Stomach smooth muscle (tissue), 2 donors: Measurements from ENCODE around the gene CD84.
"Not testable (repeated sequence)": the region's sequence is repeated elsewhere in the genome, so short reads cannot be mapped to it uniquely, and the experiment has no call there.

ENCODE experiments used
- H3K27ac ChIP-seq: one replicate; pipeline ENCODE4 v1.7.0; 2013; ENCODE audit warnings: mild to moderate bottlenecking, low read length, inconsistent platforms
- H3K27me3 ChIP-seq, 2 donors: one replicate each; pipeline ENCODE4 v1.7.0; 2013; ENCODE audit warnings: low read length in 2 of 2; ENCODE audit not compliant: insufficient read depth in 2 of 2, control insufficient read depth in 1 of 2
- H3K36me3 ChIP-seq, 2 donors: one replicate each; pipeline ENCODE4 v1.7.0; 2013; ENCODE audit warnings: low read length in 2 of 2; ENCODE audit not compliant: control insufficient read depth in 2 of 2, insufficient read depth in 2 of 2
- H3K4me1 ChIP-seq: one replicate; pipeline ENCODE4 v1.7.0; 2013; ENCODE audit warnings: low read length; ENCODE audit not compliant: control insufficient read depth, insufficient read depth
- H3K4me3 ChIP-seq, 2 donors: one replicate each; pipeline ENCODE4 v1.7.0; 2013; ENCODE audit warnings: low read length in 2 of 2
- H3K9ac ChIP-seq, 2 donors: one replicate each; pipeline ENCODE4 v1.7.0; 2013; ENCODE audit warnings: low read length in 2 of 2, mild to moderate bottlenecking in 1 of 2
- H3K9me3 ChIP-seq, 2 donors: one replicate each; pipeline ENCODE4 v1.7.0; 2013; ENCODE audit warnings: low read length in 2 of 2; ENCODE audit not compliant: control insufficient read depth in 2 of 2
- donor health status: healthy.
- donor health status: Pancreatic carcinoma.

CD84 gene

GRCh38 chr1:160500321-160500990 lies 78.8 kb downstream of the CD84 start:
- Histone ChIP-seq H3K27me3 (no peaks in the 10 kb centered on the region), H3K36me3 (no peaks in the 10 kb centered on the region), H3K27ac (no peak overlapping the region), H3K9ac (no peak overlapping the region), H3K4me1 (no peaks in the 10 kb centered on the region), H3K9me3 (peaks cover 0 to 3% of the 10 kb centered on the region in 2 donors), H3K4me3 (no peak overlapping the region)

GRCh38 chr1:160499631-160500030 lies 79.7 kb downstream of the CD84 start:
- Histone ChIP-seq H3K27me3 (no peaks in the 10 kb centered on the region), H3K36me3 (no peaks in the 10 kb centered on the region), H3K9me3 (peaks cover 0 to 3% of the 10 kb centered on the region in 2 donors), H3K9ac (no peak overlapping the region), H3K27ac (no peak overlapping the region), H3K4me1 (no peaks in the 10 kb centered on the region), H3K4me3 (no peak overlapping the region)

GRCh38 chr1:160498301-160499065 lies 80.8 kb downstream of the CD84 start:
- not testable (repeated sequence) for H3K27me3 ChIP-seq, H3K9ac ChIP-seq, H3K9me3 ChIP-seq, H3K27ac ChIP-seq, H3K4me1 ChIP-seq, H3K36me3 ChIP-seq, H3K4me3 ChIP-seq

- no peak overlapping the region for H3K9ac ChIP-seq
- no peak overlapping the region for H3K4me3 ChIP-seq
- H3K27ac ChIP-seq = no peak overlapping the region
- H3K9me3 ChIP-seq = no peaks in the 10 kb centered on the region
- H3K27me3 ChIP-seq = no peaks in the 10 kb centered on the region
- H3K4me1 ChIP-seq = no peaks in the 10 kb centered on the region
- H3K36me3 ChIP-seq = no peaks in the 10 kb centered on the region
Measured at GRCh38 chr1:160496334-160496733, 83.0 kb downstream of the CD84 start.

GRCh38 chr1:160494620-160495019 lies 84.7 kb downstream of the CD84 start:
- no peak overlapping the region for H3K27ac ChIP-seq
- H3K4me3 ChIP-seq = no peak overlapping the region
- H3K9ac ChIP-seq = no peak overlapping the region
- no peaks in the 10 kb centered on the region for H3K4me1 ChIP-seq
- H3K27me3 ChIP-seq = peaks cover 0 to 2% of the 10 kb centered on the region in 2 donors
- no peaks in the 10 kb centered on the region for H3K36me3 ChIP-seq
- H3K9me3 ChIP-seq = no peaks in the 10 kb centered on the region

- Histone ChIP-seq H3K9ac (no peak overlapping the region), H3K36me3 (no peaks in the 10 kb centered on the region), H3K9me3 (no peaks in the 10 kb centered on the region), H3K27me3 (peaks cover 0 to 2% of the 10 kb centered on the region in 2 donors), H3K4me3 (no peak overlapping the region), H3K4me1 (no peaks in the 10 kb centered on the region), H3K27ac (no peak overlapping the region)
Measured at GRCh38 chr1:160492617-160493016, 86.7 kb downstream of the CD84 start.

GRCh38 chr1:160491981-160492380 lies 87.3 kb downstream of the CD84 start:
- no peak overlapping the region for H3K27ac ChIP-seq
- H3K9ac ChIP-seq = no peak overlapping the region
- H3K4me1 ChIP-seq = no peaks in the 10 kb centered on the region
- H3K4me3 ChIP-seq = no peak overlapping the region
- no peaks in the 10 kb centered on the region for H3K9me3 ChIP-seq
- H3K27me3 ChIP-seq = peaks cover 0 to 2% of the 10 kb centered on the region in 2 donors
- H3K36me3 ChIP-seq = no peaks in the 10 kb centered on the region
